B cell (primary cell): ENCODE results near the gene HLA-A. TPM values are rescaled to one million over a fixed set of nuclear protein-coding genes. Genes with fewer than 3 reads are reported as not detected.

Experiments used
- ATAC-seq: fragments of 200-7000 bp; cut with Tn5 transposase; one replicate; pipeline ENCODE4 v1.10.0; 2021; ENCODE audit warnings: low read depth, mild to moderate bottlenecking, moderate number of reproducible peaks, moderate library complexity
- CTCF ChIA-PET: fragments of 350-600 bp; sonication (Branson Sonifier 250); formaldehyde crosslinking; loops from one replicate; lab custom pipeline; 2021; ENCODE audit warnings: antibody characterized with exemption, inconsistent platforms; lab: Charles Lee
- POLR2A ChIA-PET: fragments of 350-600 bp; sonication (Branson Sonifier 250); formaldehyde crosslinking; loops from one replicate; lab custom pipeline; 2021; ENCODE audit warnings: antibody characterized with exemption; lab: Charles Lee
- DNase-seq: peaks from one replicate; pipeline ENCODE4 v3.0.0; 2013
- H2AFZ ChIP-seq: 2 replicates; pipeline ENCODE4 v1.6.1; 2012; ENCODE audit warnings: mild to moderate bottlenecking, low read depth, low read length; ENCODE audit not compliant: insufficient read depth, poor library complexity, severe bottlenecking
- H3K27ac ChIP-seq, 2 donors: 1 replicate in 1 of 2; 2 replicates in 1 of 2; pipeline ENCODE4 v1.5.1; 2012 to 2013; ENCODE audit warnings: low read length in 2 of 2, mild to moderate bottlenecking in 2 of 2, moderate library complexity in 1 of 2
- H3K27me3 ChIP-seq, 4 experiments: fragments of 200-600 bp in 1 of 4; sonication (generic) in 1 of 4; replicated peaks in 1 of 4; 1 replicate in 2 of 4; 2 replicates in 2 of 4; pipeline versions ENCODE4 v1.6.1 to v1.7.0; 2013 to 2016; ENCODE audit warnings: low read length in 3 of 4, mild to moderate bottlenecking in 2 of 4, mixed read lengths in 1 of 4, moderate library complexity in 1 of 4; ENCODE audit not compliant: insufficient read depth in 4 of 4, control insufficient read depth in 3 of 4; ENCODE audit errors: control extremely low read depth in 1 of 4
- H3K36me3 ChIP-seq, 2 experiments: replicated peaks in 1 of 2; 1 replicate in 1 of 2; 2 replicates in 1 of 2; pipeline versions ENCODE4 v1.6.1 to v1.7.1; 2013; ENCODE audit warnings: low read length in 1 of 2; ENCODE audit not compliant: insufficient read depth in 2 of 2, control insufficient read depth in 1 of 2; ENCODE audit errors: control extremely low read depth in 1 of 2, extremely low read depth in 1 of 2
- H3K4me1 ChIP-seq, 2 donors: fragments of 200-600 bp in 1 of 2; sonication (generic) in 1 of 2; 1 replicate in 1 of 2; 2 replicates in 1 of 2; pipeline versions ENCODE4 v1.5.1 to v1.6.1; 2013 to 2017; ENCODE audit warnings: low read length in 2 of 2; ENCODE audit not compliant: control insufficient read depth in 2 of 2, insufficient read depth in 2 of 2
- H3K4me2 ChIP-seq: replicated peaks from 2 replicates; pipeline ENCODE3; 2012; ENCODE audit warnings: mild to moderate bottlenecking, low read depth, low read length; ENCODE audit not compliant: poor library complexity, severe bottlenecking
- H3K4me3 ChIP-seq, 5 experiments: fragments of 200-600 bp in 1 of 5; sonication (generic) in 1 of 5; 1 replicate in 3 of 5; 2 replicates in 2 of 5; pipeline versions ENCODE4 v1.5.1 to v1.7.0; 2011 to 2016; ENCODE audit warnings: low read length in 4 of 5, mild to moderate bottlenecking in 4 of 5, low read depth in 2 of 5, control low read depth in 1 of 5, moderate library complexity in 1 of 5; ENCODE audit not compliant: insufficient read depth in 1 of 5; ENCODE audit errors: control extremely low read depth in 1 of 5, extremely low read depth in 1 of 5
- H3K79me2 ChIP-seq: fragments of 200-600 bp; sonication (generic); one replicate; pipeline ENCODE4 v1.6.0; 2016; ENCODE audit warnings: low read length; ENCODE audit not compliant: control insufficient read depth, insufficient read depth
- H3K9ac ChIP-seq: fragments of 200-600 bp; sonication (generic); 2 replicates; pipeline ENCODE4 v1.6.1; 2017; ENCODE audit warnings: mild to moderate bottlenecking, low read length, moderate library complexity
- H3K9me3 ChIP-seq, 3 donors: one replicate each; pipeline versions ENCODE4 v1.6.1 to v1.7.1; 2013; ENCODE audit warnings: low read length in 2 of 3; ENCODE audit not compliant: control insufficient read depth in 2 of 3, insufficient read depth in 1 of 3; ENCODE audit errors: control extremely low read depth in 1 of 3
- H4K20me1 ChIP-seq: 2 replicates; pipeline ENCODE4 v1.6.0; 2012; ENCODE audit warnings: mild to moderate bottlenecking, low read length; ENCODE audit not compliant: insufficient read depth, control insufficient read depth, poor library complexity, severe bottlenecking
- H3K27ac Mint-ChIP-seq: one replicate; pipeline ENCODE4 v1.8.0; 2021; ENCODE audit warnings: mixed read lengths
- H3K27me3 Mint-ChIP-seq: one replicate; pipeline ENCODE4 v1.8.0; 2021; ENCODE audit warnings: mixed read lengths
- H3K4me1 Mint-ChIP-seq: one replicate; pipeline ENCODE4 v1.8.0; 2021; ENCODE audit warnings: mixed read lengths
- H3K4me3 Mint-ChIP-seq: one replicate; pipeline ENCODE4 v1.8.0; 2021; ENCODE audit warnings: mixed read lengths
- H3K9me3 Mint-ChIP-seq: one replicate; pipeline ENCODE4 v1.8.0; 2022; ENCODE audit warnings: mixed read lengths; ENCODE audit not compliant: insufficient read depth
- CTCF ChIP-seq: fragments of 200-600 bp; IDR thresholded peaks from one replicate; pipeline ENCODE4 v1.8.0; 2022; ENCODE audit warnings: antibody characterized with exemption, mild to moderate bottlenecking
- EZH2 ChIP-seq: IDR thresholded peaks from 2 replicates; pipeline ENCODE4 v1.6.1; 2012; ENCODE audit warnings: borderline replicate concordance, low read depth, mild to moderate bottlenecking, moderate library complexity, low read length; ENCODE audit not compliant: insufficient read depth, poor library complexity, severe bottlenecking
- WGBS: methylation state at CpG from one replicate; pipeline ENCODE4 v1.1.5; 2013; ENCODE audit warnings: missing lambda C conversion rate; ENCODE audit not compliant: insufficient coverage; 5-methylcytosine and 5-hydroxymethylcytosine counted together
- intact Hi-C: fragments of 100-400 bp; cut with micrococcal nuclease; formaldehyde crosslinking; loops from one replicate; pipeline ENCODE4 v1.10.0; 2022
- polyA plus RNA-seq: library from polyadenylated mRNA; depleted of rRNA; stranded (reverse); fragments of >200 nt; gene quantifications from 2 replicates; pipeline ENCODE4 v1.2.3, GENCODE V29; 2012
- total RNA-seq, 2 donors: library from RNA; stranded (reverse); fragments of 120-200 nt in 1 of 2; gene quantifications; 1 replicate in 1 of 2; 2 replicates in 1 of 2; pipeline versions ENCODE4 v1.2.3 to v1.2.4, GENCODE V29; 2013 to 2022

Gene HLA-A
- total and polyA plus RNA-seq, 2 donors (not counting 1 experiment from before 2014, with no cell fraction given), result 1,607 to 2,454 TPM

- H3K27ac Mint-ChIP-seq, result no peak overlapping the region
- intact Hi-C loops, result no loop called here
- H3K9ac ChIP-seq, result no peak overlapping the region
- no peaks in the 10 kb centered on the region for H3K9me3 ChIP-seq
- no peaks in the 10 kb centered on the region for H3K27me3 Mint-ChIP-seq
- no peaks in the 10 kb centered on the region for H4K20me1 ChIP-seq
- ATAC-seq (no peak), DNase-seq (no peak)
- H3K4me3 ChIP-seq, result no peak overlapping the region
- CTCF ChIA-PET, result no interaction called here
- 93% methylated on average over 19 of the region's 21 CpGs for WGBS
- H3K4me3 Mint-ChIP-seq, result no peak overlapping the region
- H3K9me3 Mint-ChIP-seq, result no peaks in the 10 kb centered on the region
- H3K4me1 ChIP-seq, result peaks cover 12 to 14% of the 10 kb centered on the region in 2 donors
- no peak overlapping the region for H3K4me2 ChIP-seq
- no peak overlapping the region for H2AFZ ChIP-seq
- H3K4me1 Mint-ChIP-seq, result peaks cover 24% of the 10 kb centered on the region
- TF ChIP-seq CTCF (no peak), EZH2 (no peak)
- H3K79me2 ChIP-seq, result peaks cover 3% of the 10 kb centered on the region
- H3K36me3 ChIP-seq, result no peaks in the 10 kb centered on the region
- no peaks in the 10 kb centered on the region for H3K27me3 ChIP-seq
- POLR2A ChIA-PET, result no interaction called here
- no peak overlapping the region for H3K27ac ChIP-seq
Measured at GRCh38 chr6:29956518-29956917, 14.2 kb downstream of the HLA-A start.

GRCh38 chr6:29958046-29958445 lies 15.7 kb downstream of the HLA-A start:
- ChIA-PET CTCF (no interaction called here), POLR2A (no interaction called here)
- H3K79me2 ChIP-seq, result peaks cover 3% of the 10 kb centered on the region

More at GRCh38 chr6:29958046-29958445, 15.7 kb downstream of the HLA-A start:
- Histone ChIP-seq H3K36me3 (no peaks in the 10 kb centered on the region), H3K4me1 (peaks cover 12 to 14% of the 10 kb centered on the region in 2 donors), H2AFZ (no peak overlapping the region), H3K27ac (no peak overlapping the region), H3K4me3 (no peak overlapping the region), H3K9me3 (no peaks in the 10 kb centered on the region), H3K4me2 (no peak overlapping the region), H3K9ac (no peak overlapping the region), H4K20me1 (no peaks in the 10 kb centered on the region), H3K27me3 (no peaks in the 10 kb centered on the region)
- WGBS, result 100% methylated on average over 1 of the region's 1 CpG
- Mint-ChIP-seq H3K9me3 (no peaks in the 10 kb centered on the region), H3K4me1 (peaks cover 24% of the 10 kb centered on the region), H3K27me3 (no peaks in the 10 kb centered on the region), H3K4me3 (no peak overlapping the region), H3K27ac (peak overlapping the region; percentile 46)
- no peak for DNase-seq
- no peak for TF ChIP-seq EZH2
- no peak for TF ChIP-seq CTCF
- ATAC-seq, result no peak
- intact Hi-C loops, result no loop called here
